ENCODE results near the gene CACNA1E. TPM values are rescaled to one million over a fixed set of nuclear protein-coding genes. Genes with fewer than 3 reads are reported as not detected.

CACNA1E gene
- total RNA-seq, 1 experiment from 2014 or later = 0.46 TPM

- no peak for DNase-seq
- Histone ChIP-seq H2BK15ac (ENCODE audit: low read depth, low read length) (no peak overlapping the region), H3K79me2 (ENCODE audit: insufficient read depth, low read length) (no peaks in the 10 kb centered on the region), H3K27ac (ENCODE audit: insufficient read length, low read depth, low read length) (no peak overlapping the region), H4K91ac (ENCODE audit: insufficient read length, low read depth, low read length) (no peak overlapping the region), H2BK20ac (ENCODE audit: low read depth, low read length, poor library complexity, severe bottlenecking) (no peak overlapping the region), H3K9ac (ENCODE audit: extremely low read depth, insufficient read length, low read length) (no peak overlapping the region), H3K56ac (ENCODE audit: insufficient read length, low read depth, low read length) (no peak overlapping the region), H2AFZ (ENCODE audit: low read length) (no peak overlapping the region), H3K9me3 (ENCODE audit: control insufficient read depth, low read depth, low read length) (no peaks in the 10 kb centered on the region), H3K4ac (ENCODE audit: low read depth, low read length) (no peak overlapping the region), H3K14ac (ENCODE audit: insufficient read depth, low read length) (no peak overlapping the region), H2AK5ac (ENCODE audit: insufficient read length, low read length) (no peak overlapping the region), H3T11ph (ENCODE audit: low read length) (no peak overlapping the region), H4K5ac (ENCODE audit: insufficient read length, low read depth, low read length) (no peak overlapping the region), H3K79me1 (ENCODE audit: insufficient read depth, low read depth, low read length, poor library complexity, severe bottlenecking) (no peaks in the 10 kb centered on the region), H3K18ac (ENCODE audit: insufficient read length, low read depth, low read length) (no peak overlapping the region), H4K20me1 (ENCODE audit: control insufficient read depth, insufficient read depth, insufficient read length) (no peaks in the 10 kb centered on the region), H4K8ac (replicated peaks; ENCODE audit: insufficient read length, low read depth, low read length) (no peak overlapping the region), H3K4me2 (ENCODE audit: insufficient read depth, insufficient read length, low read length) (no peak overlapping the region), H2BK12ac (ENCODE audit: insufficient read length, low read depth, low read length) (no peak overlapping the region), H3K23me2 (ENCODE audit: insufficient read length, low read depth, low read length, poor library complexity, severe bottlenecking) (no peaks in the 10 kb centered on the region), H2BK120ac (ENCODE audit: low read depth, low read length, poor library complexity, severe bottlenecking) (no peak overlapping the region), H3K27me3 (ENCODE audit: insufficient read depth, low read length) (no peaks in the 10 kb centered on the region), H3K23ac (ENCODE audit: insufficient read length, low read depth, low read length) (no peak overlapping the region), H3K4me1 (ENCODE audit: insufficient read depth, low read length) (no peaks in the 10 kb centered on the region), H2BK5ac (ENCODE audit: insufficient read length, low read length) (no peak overlapping the region)
- no peak overlapping the region for H3K4me3 Mint-ChIP-seq
- no peaks in the 10 kb centered on the region for H3K4me1 Mint-ChIP-seq
- H3K27me3 Mint-ChIP-seq (ENCODE audit: low read depth) = no peaks in the 10 kb centered on the region; the same call in 1 of the 2 replicates
- H3K9me3 Mint-ChIP-seq = no peaks in the 10 kb centered on the region
- H3K36me3 Mint-ChIP-seq (ENCODE audit: insufficient read depth in 1 of 3, low read depth in 3 of 3) = no peaks in the 10 kb centered on the region; a peak in 1 of 7 replicates
- TF ChIP-seq CTCF (conservative IDR thresholded peaks at IDR 0.05) = no peak
- no CpG with 5 or more reads among the region's 3 CpGs for WGBS (ENCODE audit: extremely low coverage, insufficient read length, low lambda C conversion rate)
- H3K27ac Mint-ChIP-seq = no peak overlapping the region
Measured at GRCh38 chr1:181768211-181768929, 285.1 kb downstream of the CACNA1E start.
